Measurements from ENCODE around the gene CDYL. TPM values are rescaled to one million over a fixed set of nuclear protein-coding genes. Genes with fewer than 3 reads are reported as not detected.

CDYL gene
- total RNA-seq, 2 experiments from 2014 or later, result 31.1 to 31.2 TPM

- ChIA-PET CTCF (interaction anchor here (0.6 kb wide), 1 partner anchor 42 kb away, joined by 3 read pairs; no protein-coding TSS in a partner anchor), POLR2A (no interaction called here)
- Mint-ChIP-seq H3K36me3 (ENCODE audit: low read depth) (no peaks in the 10 kb centered on the region), H3K9me3 (peaks cover 3% of the 10 kb centered on the region), H3K4me3 (no peak overlapping the region), H3K27me3 (peaks cover 3% of the 10 kb centered on the region), H3K4me1 (ENCODE audit: low read depth) (no peaks in the 10 kb centered on the region), H3K27ac (no peak overlapping the region)
- TF ChIP-seq, protein P1, sequence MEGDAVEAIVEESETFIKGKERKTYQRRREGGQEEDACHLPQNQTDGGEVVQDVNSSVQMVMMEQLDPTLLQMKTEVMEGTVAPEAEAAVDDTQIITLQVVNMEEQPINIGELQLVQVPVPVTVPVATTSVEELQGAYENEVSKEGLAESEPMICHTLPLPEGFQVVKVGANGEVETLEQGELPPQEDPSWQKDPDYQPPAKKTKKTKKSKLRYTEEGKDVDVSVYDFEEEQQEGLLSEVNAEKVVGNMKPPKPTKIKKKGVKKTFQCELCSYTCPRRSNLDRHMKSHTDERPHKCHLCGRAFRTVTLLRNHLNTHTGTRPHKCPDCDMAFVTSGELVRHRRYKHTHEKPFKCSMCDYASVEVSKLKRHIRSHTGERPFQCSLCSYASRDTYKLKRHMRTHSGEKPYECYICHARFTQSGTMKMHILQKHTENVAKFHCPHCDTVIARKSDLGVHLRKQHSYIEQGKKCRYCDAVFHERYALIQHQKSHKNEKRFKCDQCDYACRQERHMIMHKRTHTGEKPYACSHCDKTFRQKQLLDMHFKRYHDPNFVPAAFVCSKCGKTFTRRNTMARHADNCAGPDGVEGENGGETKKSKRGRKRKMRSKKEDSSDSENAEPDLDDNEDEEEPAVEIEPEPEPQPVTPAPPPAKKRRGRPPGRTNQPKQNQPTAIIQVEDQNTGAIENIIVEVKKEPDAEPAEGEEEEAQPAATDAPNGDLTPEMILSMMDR (IDR thresholded peaks at IDR 0.05), result no peak
- DNase-seq (no peak), ATAC-seq (no peak)
- intact Hi-C loops (cut with micrococcal nuclease), result no loop called here
These were observed 194.7 kb downstream of the CDYL start for GRCh38 chr6:4970739-4971395.

GRCh38 chr6:4971851-4972250, 195.6 kb downstream of the CDYL start:
- ATAC-seq, result no peak
- CTCF ChIA-PET, result no interaction called here

DNA sequence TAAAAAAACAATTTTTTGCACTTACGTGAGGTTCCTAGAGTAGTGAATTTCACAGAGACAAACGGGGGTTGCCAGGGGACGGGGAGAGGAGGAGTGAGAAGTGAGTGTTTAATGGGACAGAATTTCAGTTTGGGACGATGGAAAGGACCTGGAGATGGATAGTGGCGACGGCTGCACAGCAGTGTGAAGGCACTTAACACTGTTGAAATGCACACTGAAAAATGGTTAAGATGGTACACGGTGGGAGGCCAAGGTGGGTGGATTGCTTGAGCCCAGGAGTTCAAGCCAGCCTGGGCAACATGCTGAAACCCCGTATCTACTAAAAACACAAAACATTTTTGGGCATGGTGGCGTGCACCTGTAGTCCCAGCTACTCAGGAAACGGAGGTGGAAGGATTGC, 196.2 kb downstream of the CDYL start:
- intact Hi-C loops (cut with micrococcal nuclease), result no loop called here
- TF ChIP-seq, protein P1 (IDR thresholded peaks at IDR 0.05), result no peak
- H3K9me3 Mint-ChIP-seq, result peaks cover 13% of the 10 kb centered on the region
- H3K27ac Mint-ChIP-seq, result no peak overlapping the region
- ChIA-PET CTCF (no interaction called here), POLR2A (no interaction called here)
- DNase-seq (no peak), ATAC-seq (no peak)
- H3K4me3 Mint-ChIP-seq, result no peak overlapping the region
- no peaks in the 10 kb centered on the region for H3K36me3 Mint-ChIP-seq (ENCODE audit: low read depth)
- H3K27me3 Mint-ChIP-seq, result peaks cover 6% of the 10 kb centered on the region
- no peaks in the 10 kb centered on the region for H3K4me1 Mint-ChIP-seq (ENCODE audit: low read depth)

More at GRCh38 chr6:4971851-4972250, 195.6 kb downstream of the CDYL start:
- Mint-ChIP-seq H3K27me3 (peaks cover 3% of the 10 kb centered on the region), H3K4me3 (no peak overlapping the region), H3K4me1 (ENCODE audit: low read depth) (no peaks in the 10 kb centered on the region), H3K9me3 (peaks cover 9% of the 10 kb centered on the region), H3K27ac (no peak overlapping the region), H3K36me3 (ENCODE audit: low read depth) (no peaks in the 10 kb centered on the region)
- TF ChIP-seq, protein P1 (IDR thresholded peaks at IDR 0.05), result no peak
- DNase-seq, result no peak
- POLR2A ChIA-PET, result no interaction called here
- intact Hi-C loops (cut with micrococcal nuclease), result no loop called here

GRCh38 chr6:4973415-4973814, 197.2 kb downstream of the CDYL start:
- Mint-ChIP-seq H3K9me3 (peaks cover 13% of the 10 kb centered on the region), H3K27me3 (peaks cover 6% of the 10 kb centered on the region), H3K27ac (no peak overlapping the region), H3K4me3 (no peak overlapping the region), H3K36me3 (ENCODE audit: low read depth) (no peaks in the 10 kb centered on the region), H3K4me1 (ENCODE audit: low read depth) (no peaks in the 10 kb centered on the region)
- TF ChIP-seq, protein P1 (IDR thresholded peaks at IDR 0.05), result no peak
- ATAC-seq (no peak), DNase-seq (no peak)
- intact Hi-C loops (cut with micrococcal nuclease), result no loop called here
- CTCF ChIA-PET, result no interaction called here
- POLR2A ChIA-PET, result no interaction called here

DNA sequence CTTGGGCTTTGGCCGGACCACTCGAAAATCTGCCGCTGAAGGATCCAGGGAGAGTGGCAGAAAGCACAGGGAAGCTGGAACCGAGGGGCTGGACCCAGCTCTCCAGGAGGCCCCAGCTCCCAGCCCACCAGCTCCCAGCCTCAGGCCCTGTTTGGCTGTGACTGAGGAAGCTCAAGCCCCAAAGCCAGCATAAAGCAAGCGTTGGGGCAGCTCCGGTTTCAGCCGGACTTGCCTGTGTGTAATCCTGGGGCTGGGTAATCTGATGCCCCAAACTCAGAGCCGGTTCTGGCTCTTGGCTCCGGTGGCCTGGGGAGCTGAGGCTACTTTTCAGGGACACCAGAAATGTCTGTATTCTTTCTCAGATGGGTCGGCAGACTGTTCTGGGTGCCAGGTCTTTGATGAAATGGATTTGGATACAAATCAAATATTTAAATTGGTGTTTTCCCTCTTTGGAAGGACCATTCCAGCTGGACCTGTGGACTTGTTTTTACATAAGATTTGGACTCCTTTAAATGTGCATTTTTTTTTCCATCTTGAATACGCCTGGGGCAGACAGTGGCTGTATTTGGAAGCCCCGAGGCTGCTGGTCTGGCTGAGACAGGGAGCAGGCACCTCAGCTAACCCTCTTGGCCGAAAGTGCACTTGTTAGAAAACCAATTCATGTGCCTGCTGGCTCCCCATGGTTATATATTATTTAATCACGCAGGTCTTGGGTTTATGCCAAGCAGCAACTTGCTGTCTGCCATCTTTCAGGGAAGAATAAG, 198.0 kb downstream of the CDYL start:
- no peak for ATAC-seq
- peaks cover 6% of the 10 kb centered on the region for H3K27me3 Mint-ChIP-seq
- TF ChIP-seq, protein P1 (IDR thresholded peaks at IDR 0.05), result no peak
- H3K27ac Mint-ChIP-seq, result no peak overlapping the region
- no peaks in the 10 kb centered on the region for H3K4me1 Mint-ChIP-seq (ENCODE audit: low read depth)
- no peak for DNase-seq
- POLR2A ChIA-PET, result no interaction called here
- peaks cover 19% of the 10 kb centered on the region for H3K9me3 Mint-ChIP-seq
- intact Hi-C loops (cut with micrococcal nuclease), result no loop called here
- CTCF ChIA-PET, result no interaction called here
- H3K4me3 Mint-ChIP-seq, result no peak overlapping the region
- no peaks in the 10 kb centered on the region for H3K36me3 Mint-ChIP-seq (ENCODE audit: low read depth)

Measured in activated CD8-positive, alpha-beta T cell treated with anti-CD3 and anti-CD28 coated beads for 36 hours (primary cell).